NT2/D1 (cell line): ENCODE measurements around the gene FRAS1.

Source experiments
- SUZ12 ChIP-seq: IDR thresholded peaks from 2 replicates; pipeline ENCODE4 v1.6.1; 2011; ENCODE audit not compliant: insufficient read length, insufficient read depth; ENCODE audit errors: extremely low read depth
- YY1 ChIP-seq: IDR thresholded peaks from 2 replicates; pipeline ENCODE4 v1.6.1; 2011; ENCODE audit not compliant: insufficient read length, insufficient read depth

GRCh38 chr4:78493731-78494130 lies 436.6 kb downstream of the FRAS1 start:
- no peak for TF ChIP-seq YY1
- TF ChIP-seq SUZ12: no peak
